PC-9 (cell line): Measurements from ENCODE around the gene OSBPL7. TPM values are rescaled to one million over a fixed set of nuclear protein-coding genes. Genes with fewer than 3 reads are reported as not detected.

Source experiments
- BruUV-seq: library from RNA; stranded (reverse); fragments of 400-500 nt; replicated peaks from 2 replicates; lab custom pipeline; 2021; lab: Mats Ljungman, UMichigan
- CTCF ChIA-PET: fragments of 300-600 bp; sonication (Branson Sonifier 250); formaldehyde crosslinking; loops from one replicate; lab custom pipeline; 2022; ENCODE audit warnings: antibody characterized with exemption; lab: Charles Lee
- POLR2A ChIA-PET: fragments of 300-600 bp; sonication (Branson Sonifier 250); formaldehyde crosslinking; loops from one replicate; lab custom pipeline; 2022; ENCODE audit warnings: antibody characterized with exemption; ENCODE audit not compliant: unreplicated experiment; lab: Charles Lee
- DNase-seq, 2 experiments: peaks; one replicate each; pipeline versions ENCODE4 v3.0.0 to v3.0.0-alpha.2; 2015 to 2022; ENCODE audit warnings: mixed read lengths in 1 of 2
- H2AFZ ChIP-seq: fragments of 200-600 bp; sonication (generic); 2 replicates; pipeline ENCODE4 v1.8.1; 2017; ENCODE audit warnings: antibody characterized with exemption
- H3F3A ChIP-seq: fragments of 200-600 bp; sonication (generic); 2 replicates; pipeline ENCODE4 v1.8.1; 2017; ENCODE audit warnings: antibody characterized with exemption, mild to moderate bottlenecking, low read depth; ENCODE audit not compliant: insufficient read depth
- H3K27ac ChIP-seq: fragments of 200-600 bp; sonication (generic); 2 replicates; pipeline ENCODE4 v1.6.1; 2016; ENCODE audit warnings: mixed run types
- H3K27me3 ChIP-seq: fragments of 200-600 bp; sonication (generic); 2 replicates; pipeline ENCODE4 v1.6.1; 2016; ENCODE audit warnings: low read depth, mixed run types; ENCODE audit not compliant: insufficient read depth
- H3K36me3 ChIP-seq: fragments of 200-600 bp; sonication (generic); 2 replicates; pipeline ENCODE4 v1.6.1; 2016; ENCODE audit warnings: low read depth, mixed run types
- H3K4me1 ChIP-seq: fragments of 200-600 bp; sonication (generic); replicated peaks from 2 replicates; pipeline ENCODE4 v1.6.1; 2016; ENCODE audit warnings: mixed run types; ENCODE audit not compliant: insufficient read depth
- H3K4me2 ChIP-seq: fragments of 200-600 bp; sonication (generic); 2 replicates; pipeline ENCODE4 v1.6.1; 2017; ENCODE audit warnings: mixed run types
- H3K4me3 ChIP-seq: fragments of 200-600 bp; sonication (generic); 2 replicates; pipeline ENCODE4 v1.6.1; 2016; ENCODE audit warnings: mixed run types
- H3K79me2 ChIP-seq: fragments of 200-600 bp; sonication (generic); 2 replicates; pipeline ENCODE4 v1.6.1; 2017; ENCODE audit warnings: low read depth, mixed run types
- H3K9me2 ChIP-seq: fragments of 200-600 bp; sonication (generic); 2 replicates; pipeline ENCODE4 v1.8.1; 2017; ENCODE audit warnings: mild to moderate bottlenecking; ENCODE audit not compliant: insufficient read depth
- H3K9me3 ChIP-seq: fragments of 200-600 bp; sonication (generic); 2 replicates; pipeline ENCODE4 v1.8.1; 2016; ENCODE audit warnings: low read depth; ENCODE audit not compliant: insufficient read depth
- H4K20me1 ChIP-seq: fragments of 200-600 bp; sonication (generic); 2 replicates; pipeline ENCODE4 v1.8.1; 2017; ENCODE audit not compliant: insufficient read depth
- CTCF ChIP-seq: fragments of 200-600 bp; sonication (generic); conservative IDR thresholded peaks from 2 replicates; pipeline ENCODE4 v1.6.1; 2017; ENCODE audit warnings: mixed run types, antibody characterized with exemption, mild to moderate bottlenecking, moderate library complexity
- EZH2 ChIP-seq: fragments of 200-600 bp; sonication (generic); IDR thresholded peaks from 2 replicates; pipeline ENCODE4 v1.8.0; 2017; ENCODE audit warnings: antibody characterized with exemption, low read depth
- intact Hi-C: fragments of 100-400 bp; cut with micrococcal nuclease; formaldehyde crosslinking; loops from one replicate; pipeline ENCODE4 v1.10.0; 2022; ENCODE audit not compliant: unreplicated experiment
- total RNA-seq: library from RNA; stranded (reverse); gene quantifications from 2 replicates; pipeline ENCODE4 v1.2.3, GENCODE V29; 2021

Gene OSBPL7
- total RNA-seq, 1 experiment from 2014 or later = 32.2 TPM

GRCh38 chr17:47801176-47801765 lies 20.3 kb downstream of the OSBPL7 start:
- DNase-seq = no peak

GRCh38 chr17:47800686-47801085 lies 20.9 kb downstream of the OSBPL7 start:
- H3K27ac ChIP-seq = no peak overlapping the region
- H3K9me3 ChIP-seq = no peaks in the 10 kb centered on the region
- H4K20me1 ChIP-seq = no peaks in the 10 kb centered on the region
- no TSS peak for BruUV-seq
- 0 out of 2 replicates have a peak, but pooled peaks cover 3% of the 10 kb centered on the region for H3F3A ChIP-seq
- H3K9me2 ChIP-seq = no peaks in the 10 kb centered on the region
- H3K79me2 ChIP-seq = no peaks in the 10 kb centered on the region
- H3K27me3 ChIP-seq = peaks cover 18% of the 10 kb centered on the region
- H2AFZ ChIP-seq = no peak overlapping the region
- no peak overlapping the region for H3K4me2 ChIP-seq
- TF ChIP-seq EZH2 (no peak), CTCF (no peak)
- POLR2A ChIA-PET = no interaction called here
- H3K4me1 ChIP-seq = no peaks in the 10 kb centered on the region
- CTCF ChIA-PET = no interaction called here
- intact Hi-C loops = loop anchor here (5.0 kb wide), 1 partner anchor 858 kb away; no protein-coding TSS in a partner anchor
- no peaks in the 10 kb centered on the region for H3K36me3 ChIP-seq
- no peak overlapping the region for H3K4me3 ChIP-seq
- DNase-seq = no peak

More at GRCh38 chr17:47801176-47801765, 20.3 kb downstream of the OSBPL7 start:
- TF ChIP-seq EZH2 (no peak), CTCF (no peak)
- H3K79me2 ChIP-seq = no peaks in the 10 kb centered on the region
- ChIA-PET CTCF (interaction anchor here (0.7 kb wide), 1 partner anchor 188 kb away, joined by 4 read pairs; no protein-coding TSS in a partner anchor), POLR2A (no interaction called here)
- H3K9me2 ChIP-seq = no peaks in the 10 kb centered on the region
- H3K9me3 ChIP-seq = no peaks in the 10 kb centered on the region
- no peak overlapping the region for H3K27ac ChIP-seq
- H3K4me1 ChIP-seq = no peaks in the 10 kb centered on the region
- no peaks in the 10 kb centered on the region for H3K36me3 ChIP-seq
- intact Hi-C loops = loop anchor here (5.0 kb wide), 1 partner anchor 859 kb away; no protein-coding TSS in a partner anchor
- H3K4me2 ChIP-seq = no peak overlapping the region
- H3K4me3 ChIP-seq = no peak overlapping the region
- no TSS peak for BruUV-seq
- no peaks in the 10 kb centered on the region for H4K20me1 ChIP-seq
- H2AFZ ChIP-seq = no peak overlapping the region
- 0 out of 2 replicates have a peak, but pooled peaks cover 3% of the 10 kb centered on the region for H3F3A ChIP-seq
- peaks cover 12% of the 10 kb centered on the region for H3K27me3 ChIP-seq

- ChIA-PET POLR2A (no interaction called here), CTCF (no interaction called here)
- no peaks in the 10 kb centered on the region for H3K9me3 ChIP-seq
- H3K27ac ChIP-seq = no peak overlapping the region
- no peaks in the 10 kb centered on the region for H3K9me2 ChIP-seq
- H3K4me3 ChIP-seq = no peak overlapping the region
- peaks cover 47% of the 10 kb centered on the region for H3K27me3 ChIP-seq
- H3K4me1 ChIP-seq = no peaks in the 10 kb centered on the region
- intact Hi-C loops = loop anchor here (2.0 kb wide), 1 partner anchor 33 kb away; no protein-coding TSS in a partner anchor
- no peaks in the 10 kb centered on the region for H3K36me3 ChIP-seq
- H2AFZ ChIP-seq = no peak overlapping the region
- H3K79me2 ChIP-seq = no peaks in the 10 kb centered on the region
- BruUV-seq = no TSS peak
- H4K20me1 ChIP-seq = no peaks in the 10 kb centered on the region; the same call in 1 of the 2 replicates
- no peak for DNase-seq
- no peak for TF ChIP-seq EZH2
- no peak for TF ChIP-seq CTCF
- H3K4me2 ChIP-seq = no peak overlapping the region
- H3F3A ChIP-seq = 0 out of 2 replicates have a peak, but pooled peaks cover under 1% of the 10 kb centered on the region
Measured at GRCh38 chr17:47797797-47798196, 23.8 kb downstream of the OSBPL7 start.
